Measurements from ENCODE around the gene NMRAL1.

NMRAL1 gene

DNA sequence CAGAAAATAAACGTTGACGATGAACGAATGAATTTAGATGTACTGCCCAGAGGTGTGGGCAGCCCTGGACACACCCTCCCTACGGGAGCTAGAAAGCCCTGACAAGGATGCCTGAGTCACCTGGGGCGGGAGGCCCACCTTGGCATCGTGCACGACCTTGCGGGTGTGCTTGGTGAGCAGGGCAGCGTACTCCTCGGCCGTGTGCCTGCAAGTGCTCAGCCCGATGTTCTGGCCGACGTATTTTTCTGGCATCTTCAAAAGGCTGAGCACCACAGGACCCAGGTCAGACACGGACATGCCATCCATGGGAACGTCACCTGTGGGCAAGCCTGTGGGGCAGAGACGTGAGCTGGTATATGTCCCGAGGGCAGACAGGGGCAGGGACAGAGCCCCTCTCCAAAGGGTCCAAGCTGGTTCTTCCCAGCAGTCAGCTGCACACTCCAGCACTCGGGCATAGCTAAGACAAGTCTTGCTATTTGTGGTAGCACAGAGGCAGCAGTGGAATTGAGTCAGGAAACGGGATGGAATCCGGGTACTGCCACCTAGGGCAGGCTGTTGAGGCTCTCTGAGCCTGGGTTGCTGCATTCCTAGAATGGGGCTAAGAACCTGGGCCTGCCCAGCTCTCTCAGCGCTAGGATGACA is 10.8 kb downstream of the NMRAL1 start:
- no peak for DNase-seq

DNA sequence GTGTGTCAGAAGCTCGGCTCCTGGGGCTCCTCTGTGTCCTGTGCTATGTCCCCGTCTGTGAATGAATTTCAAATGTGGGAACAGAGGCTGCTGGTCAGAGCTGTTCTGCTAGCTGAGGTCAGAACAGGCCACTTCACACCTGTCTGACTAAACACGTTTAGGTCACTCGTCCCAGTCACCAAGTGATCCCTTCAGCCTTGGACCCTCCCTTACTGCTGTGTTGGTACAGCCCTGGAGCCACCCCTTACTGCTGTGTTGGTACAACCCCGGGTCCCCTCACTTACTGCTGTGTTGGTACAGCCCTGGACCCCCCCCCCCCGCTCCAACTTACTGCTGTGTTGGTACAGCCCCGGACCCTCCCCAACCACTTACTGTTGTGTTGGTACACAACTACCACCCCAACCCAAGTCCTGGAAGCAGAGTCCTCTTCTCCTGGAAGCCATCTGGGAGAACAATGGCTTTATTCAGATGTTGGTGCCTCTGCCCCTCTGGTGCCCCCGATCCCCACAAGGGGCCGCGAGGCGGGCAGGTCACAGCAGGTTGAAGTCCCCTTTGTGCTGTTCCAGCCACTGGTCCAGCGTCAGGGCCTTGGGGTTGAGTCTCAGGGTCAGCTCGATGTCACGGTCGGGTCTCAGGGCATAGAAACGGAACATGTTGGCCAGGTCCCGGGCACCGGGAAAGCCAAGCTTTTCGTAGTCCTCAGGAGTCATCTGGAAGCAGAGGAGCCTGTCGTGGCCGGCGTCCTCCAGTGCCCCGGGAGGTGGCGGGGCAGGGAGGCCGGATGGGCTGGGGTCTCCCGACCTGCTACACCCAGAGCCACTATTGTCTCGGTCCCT is 13.0 kb downstream of the NMRAL1 start:
- DNase-seq, result no peak

- DNase-seq, result no peak
These were observed 13.5 kb downstream of the NMRAL1 start for GRCh38 chr16:4460936-4461249.

DNA sequence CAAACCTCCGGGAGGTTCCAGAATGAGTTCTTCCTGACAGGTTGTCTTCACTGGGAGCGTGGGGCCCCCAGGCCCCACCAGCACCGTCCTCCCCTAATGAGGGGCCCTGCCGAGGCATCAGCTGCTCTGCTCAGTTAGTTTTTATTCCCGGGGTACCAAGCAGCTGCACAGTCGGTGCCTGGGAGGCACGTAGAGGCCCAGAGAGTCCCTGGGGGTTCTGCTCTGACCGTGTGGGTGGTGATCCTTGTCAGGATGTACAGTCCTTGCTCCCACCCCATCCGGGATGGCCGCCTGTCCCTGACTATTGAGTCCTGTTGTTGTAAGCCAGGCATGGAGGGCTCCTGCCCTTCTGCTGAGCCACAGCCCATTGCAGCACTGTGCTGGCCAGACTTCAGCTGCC is 18.5 kb downstream of the NMRAL1 start:
- DNase-seq, result no peak

GRCh38 chr16:4455081-4455480 is 19.3 kb downstream of the NMRAL1 start:
- no peak for DNase-seq

GRCh38 chr16:4454623-4455022 is 19.8 kb downstream of the NMRAL1 start:
- no peak for DNase-seq

DNA sequence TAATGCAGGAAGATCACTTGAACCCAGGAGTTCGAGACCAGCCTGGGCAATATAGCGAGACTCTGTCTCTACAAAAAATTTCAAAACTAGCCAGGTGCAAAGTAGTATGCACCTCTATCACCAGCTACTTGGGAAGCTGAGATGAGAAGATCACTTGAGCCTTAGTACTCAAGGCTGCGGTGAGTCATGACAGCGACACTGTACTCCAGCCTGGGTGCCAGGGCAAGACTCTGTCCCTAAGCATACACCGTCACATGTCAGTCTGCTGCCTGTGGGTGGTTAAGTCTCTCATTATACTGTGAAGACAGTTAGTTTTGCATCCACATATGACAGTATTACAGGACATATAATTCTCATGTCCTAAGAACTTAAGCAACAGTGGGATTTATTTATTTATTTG is 21.8 kb downstream of the NMRAL1 start:
- DNase-seq, result no peak

- DNase-seq, result no peak
These were observed 23.4 kb downstream of the NMRAL1 start for GRCh38 chr16:4450931-4451519.

DNA sequence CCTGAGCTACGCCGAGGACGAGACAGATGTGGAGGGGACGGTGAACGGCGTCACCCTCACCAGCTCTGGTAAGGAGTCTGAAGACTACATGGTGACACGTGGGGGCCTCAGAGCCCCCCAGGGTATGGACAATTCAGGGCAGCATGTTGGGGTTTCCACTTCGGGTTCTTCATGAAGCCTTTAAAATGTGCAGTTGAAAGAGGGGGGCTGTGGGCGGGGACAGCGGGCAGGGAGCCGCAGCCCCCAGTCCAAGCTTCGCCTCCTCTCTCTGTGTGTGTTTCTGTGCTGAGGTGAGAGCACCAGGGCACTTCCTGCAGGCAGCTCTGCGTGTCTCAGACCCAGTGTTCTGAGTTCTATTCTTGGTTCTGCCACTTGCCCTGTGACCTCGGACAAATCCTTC is 24.0 kb downstream of the NMRAL1 start:
- no peak for DNase-seq

- DNase-seq, result no peak
These were observed 30.4 kb downstream of the NMRAL1 start for GRCh38 chr16:4443986-4444385.

DNA sequence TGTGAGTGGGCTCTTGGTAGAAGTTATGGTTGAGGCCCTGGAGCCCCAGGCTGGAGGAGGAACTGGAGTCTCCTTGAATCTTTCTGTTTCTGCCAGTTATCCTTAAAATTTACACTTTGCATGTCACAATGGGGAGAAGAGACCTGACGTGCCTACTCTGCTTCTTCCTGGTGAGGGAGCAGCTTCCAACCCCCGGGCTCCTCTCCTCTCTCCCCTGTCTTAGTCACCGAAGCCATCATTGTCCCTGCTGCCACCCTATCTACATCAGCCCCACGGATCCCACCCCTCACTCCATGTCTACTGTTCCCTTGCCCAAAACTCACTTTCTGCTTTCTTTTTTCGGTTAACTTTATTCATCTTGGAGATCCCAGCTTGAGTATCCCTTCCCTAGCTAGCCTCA is 31.2 kb downstream of the NMRAL1 start:
- DNase-seq, result no peak

DNA sequence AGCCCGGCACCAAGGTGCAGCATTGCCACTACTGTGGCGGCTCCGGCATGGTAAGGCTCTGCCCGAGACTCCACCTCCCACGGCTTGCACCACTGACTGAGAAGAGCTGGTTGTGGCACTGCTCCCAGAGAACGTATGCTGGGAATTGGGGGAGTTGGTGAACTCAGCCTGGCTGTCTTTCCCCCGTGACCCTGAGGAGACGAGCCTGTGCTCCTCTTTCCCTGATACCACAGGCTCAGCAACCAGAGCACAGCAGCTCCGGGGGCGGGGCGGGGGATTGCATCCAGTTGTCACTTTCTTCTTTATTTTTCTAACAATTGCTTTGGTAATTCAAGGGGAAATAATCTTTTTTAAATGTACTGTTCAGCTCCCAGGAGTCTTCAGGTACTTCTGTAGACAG is 32.1 kb downstream of the NMRAL1 start:
- DNase-seq, result no peak

- no peak for DNase-seq
These were observed 37.1 kb downstream of the NMRAL1 start for GRCh38 chr16:4437366-4437765.

- DNase-seq, result no peak
These were observed 38.9 kb downstream of the NMRAL1 start for GRCh38 chr16:4435337-4436067.

DNA sequence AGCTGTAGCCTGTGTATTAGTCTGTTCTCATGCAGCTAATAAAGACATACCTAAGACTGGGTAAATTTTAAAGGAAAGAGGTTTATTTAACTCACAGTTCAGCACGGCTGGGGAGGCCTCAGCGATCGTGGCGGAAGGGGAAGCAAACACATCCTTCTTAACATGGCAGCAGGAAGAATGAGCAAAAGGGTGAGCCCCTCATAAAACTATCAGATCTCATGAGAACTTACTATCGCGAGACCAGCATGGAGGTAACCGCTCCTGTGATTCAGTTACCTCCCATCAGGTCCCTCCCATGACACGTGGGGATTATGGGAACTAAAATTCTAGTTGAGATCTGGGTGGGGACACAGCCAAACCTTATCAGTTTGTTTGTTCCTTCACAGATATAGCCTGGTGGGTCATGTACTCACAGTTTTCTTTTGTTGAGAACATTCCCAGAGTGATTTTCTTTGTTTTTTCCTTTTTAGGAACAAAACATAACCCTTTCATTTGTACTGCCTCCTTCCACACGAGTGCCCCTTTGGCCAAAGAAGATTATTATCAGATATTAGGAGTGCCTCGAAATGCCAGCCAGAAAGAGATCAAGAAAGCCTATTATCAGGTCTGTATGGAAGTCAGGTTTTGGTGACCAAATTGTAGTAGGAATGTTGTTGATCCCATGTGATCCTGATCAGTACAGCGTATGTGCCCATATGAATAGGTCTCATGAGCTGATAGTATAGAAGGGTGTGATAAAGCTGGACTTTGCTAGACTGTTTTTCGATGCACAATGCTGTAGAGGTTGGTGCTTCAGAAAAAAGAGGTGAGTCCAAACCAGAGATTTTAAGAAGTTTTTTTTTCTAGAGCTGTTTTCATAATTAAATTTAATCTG is 40.3 kb downstream of the NMRAL1 start:
- DNase-seq, result no peak

DNA sequence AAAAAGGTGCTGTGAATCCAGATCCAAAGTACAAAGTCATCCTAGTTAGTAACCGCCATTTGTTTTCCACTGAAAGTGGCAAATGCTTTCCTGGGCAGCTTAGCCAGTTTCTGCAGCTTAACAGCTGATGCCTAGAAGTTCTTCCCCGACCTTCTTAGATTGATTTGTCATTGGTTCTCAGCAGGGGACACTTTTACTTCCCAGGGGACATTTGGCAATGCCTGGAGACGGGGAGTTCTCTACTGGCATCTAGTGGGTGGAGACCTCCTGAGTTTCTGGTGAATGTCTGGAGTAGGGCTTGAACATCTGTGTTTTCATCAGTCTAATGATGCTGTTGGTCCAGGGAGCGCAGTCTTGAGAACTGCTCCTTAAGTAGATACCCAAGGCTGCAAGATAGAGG is 41.2 kb downstream of the NMRAL1 start:
- DNase-seq, result no peak

GRCh38 chr16:4431023-4431422 is 43.4 kb downstream of the NMRAL1 start:
- DNase-seq, result no peak

GRCh38 chr16:4428500-4428899 is 45.9 kb downstream of the NMRAL1 start:
- no peak for DNase-seq

- no peak for DNase-seq
These were observed 47.6 kb downstream of the NMRAL1 start for GRCh38 chr16:4426722-4427372.

DNA sequence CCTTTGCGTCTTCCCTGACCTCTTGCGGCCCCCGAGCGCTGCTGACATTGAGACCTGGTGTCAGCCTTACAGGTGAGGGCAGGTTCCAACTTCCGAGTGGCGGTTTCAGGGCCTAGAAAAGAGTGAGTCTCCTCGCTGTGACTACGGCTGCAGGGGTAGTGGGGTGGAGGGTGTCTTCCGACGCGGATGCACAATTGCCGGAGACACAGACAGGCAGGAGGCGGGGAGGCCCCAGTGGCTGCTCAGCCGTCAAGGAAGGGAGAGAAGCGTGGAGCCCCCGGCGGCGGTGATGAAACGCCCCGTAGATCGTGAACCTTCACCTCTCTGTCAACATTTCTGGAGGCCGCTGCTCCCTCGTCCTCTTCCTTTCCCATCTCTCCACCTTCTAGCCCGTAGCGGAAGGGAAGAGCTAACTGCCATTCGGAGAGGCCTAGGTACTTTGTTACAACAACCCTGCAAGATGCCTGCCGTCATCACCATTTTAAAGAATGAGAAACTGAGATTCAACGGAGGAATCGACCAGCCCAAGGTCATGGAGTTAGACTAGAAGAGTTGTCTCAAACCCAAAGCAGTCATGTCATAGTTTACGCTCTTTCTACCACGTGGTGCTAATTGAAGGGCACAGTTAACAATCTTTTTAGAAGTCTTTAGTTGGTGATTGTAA is 48.3 kb downstream of the NMRAL1 start:
- DNase-seq, result no peak

DNA sequence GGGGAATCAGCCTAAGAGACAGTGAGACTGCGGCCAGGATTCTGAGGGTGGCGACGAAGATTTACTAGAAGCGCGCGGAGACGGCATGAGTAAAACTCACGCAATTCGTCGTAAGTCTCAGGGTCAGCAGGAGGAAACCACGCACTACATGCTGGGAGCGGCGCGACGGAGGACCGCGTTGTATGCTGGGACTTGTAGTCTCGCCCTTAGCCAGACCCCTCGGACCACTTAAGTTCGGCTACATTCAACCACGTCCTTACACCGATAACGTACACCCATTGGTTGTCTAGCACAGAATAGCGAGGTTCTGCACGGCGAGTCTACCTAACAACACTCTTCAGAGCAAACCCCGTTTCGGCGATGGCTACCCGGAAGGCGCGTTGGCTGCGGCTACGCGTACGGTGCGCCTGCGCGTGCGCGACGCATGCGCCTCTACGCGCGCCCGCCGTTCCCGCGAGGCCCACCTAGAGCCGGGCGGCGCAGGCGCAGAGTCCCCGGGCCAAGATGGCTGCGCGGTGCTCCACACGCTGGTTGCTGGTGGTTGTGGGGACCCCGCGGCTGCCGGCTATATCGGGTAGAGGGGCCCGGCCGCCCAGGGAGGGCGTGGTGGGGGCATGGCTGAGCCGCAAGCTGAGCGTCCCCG is 48.9 kb downstream of the NMRAL1 start, which contains the start of gene DNAJA3:
DNAJA3 (plus strand) TSS at position 491 of the 643 bp plus-strand sequence; CDS start at position 505, 14 bp downstream.
- DNase-seq, result peak; percentile 93

Data from CD4-positive, alpha-beta T cell treated with Interleukin-12 subunit alpha and Interleukin-12 subunit beta, for 1 hour (primary cell).